GM18499 (cell line): Measurements from ENCODE around the gene MLANA.

Experiments used
- ATAC-seq: cut with Tn5 transposase; IDR thresholded peaks from one replicate; pipeline ENCODE4 v1.9.1; 2021; ENCODE audit warnings: moderate number of reproducible peaks; ENCODE audit not compliant: insufficient read depth, unreplicated experiment

Gene MLANA, protein sequence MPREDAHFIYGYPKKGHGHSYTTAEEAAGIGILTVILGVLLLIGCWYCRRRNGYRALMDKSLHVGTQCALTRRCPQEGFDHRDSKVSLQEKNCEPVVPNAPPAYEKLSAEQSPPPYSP

DNA sequence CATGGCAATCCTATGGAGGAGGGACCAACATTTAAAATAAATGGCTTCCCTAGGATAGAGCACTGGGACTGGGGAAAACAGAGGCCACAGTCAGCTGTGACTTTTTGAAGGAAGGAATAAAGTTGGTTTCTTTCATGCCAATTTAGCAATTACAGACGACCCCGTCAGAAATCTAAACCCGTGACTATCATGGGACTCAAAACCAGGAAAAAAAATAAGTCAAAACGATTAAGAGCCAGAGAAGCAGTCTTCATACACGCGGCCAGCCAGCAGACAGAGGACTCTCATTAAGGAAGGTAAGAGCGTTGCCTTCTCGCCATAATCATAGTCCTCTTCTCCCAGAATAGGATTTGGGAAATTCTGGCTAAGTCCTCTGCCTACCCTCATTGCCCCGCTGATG lies at the start of gene MLANA:
TSS of gene MLANA (plus strand) at position 249 of the 400 bp plus-strand sequence. CDS start 1,586 bp downstream, outside the sequence.
- ATAC-seq, result no peak

DNA sequence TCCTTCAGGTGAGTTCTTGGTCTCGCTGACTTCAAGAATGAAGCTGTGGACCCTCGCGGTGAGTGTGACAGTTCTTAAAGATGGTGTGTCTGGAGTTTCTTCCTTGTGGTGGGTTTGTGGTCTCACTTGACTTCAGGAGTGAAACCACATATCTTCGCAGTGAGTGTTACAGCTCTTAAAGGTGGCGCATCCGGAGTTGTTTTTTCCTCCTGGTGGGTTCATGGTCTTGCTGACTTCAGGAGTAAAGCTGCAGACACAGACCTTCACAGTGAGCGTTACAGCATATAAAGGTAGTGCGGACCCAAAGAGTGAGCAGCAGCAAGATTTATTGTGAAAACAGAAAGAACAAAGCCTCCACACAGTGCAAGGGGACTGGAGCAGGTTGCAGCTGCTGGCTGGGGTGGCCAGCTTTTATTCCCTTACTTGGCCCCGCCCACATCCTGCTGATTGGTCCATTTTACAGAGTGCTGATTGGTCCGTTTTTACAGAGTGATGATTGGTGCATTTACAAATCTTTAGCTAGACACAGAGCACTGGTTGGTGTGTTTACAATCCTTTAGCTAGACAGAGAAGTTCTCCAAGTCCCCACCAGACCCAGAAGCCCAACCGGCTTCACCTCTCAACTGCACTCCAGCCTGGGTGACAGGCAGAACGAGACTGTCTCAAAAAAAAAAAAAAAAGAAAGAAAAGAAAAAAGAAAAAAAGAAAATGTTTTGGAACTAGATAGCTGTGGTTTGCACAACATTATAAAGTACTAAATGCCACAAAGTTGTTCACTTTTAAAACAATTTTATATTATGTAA lies 48.7 kb upstream of the MLANA start:
- no peak for ATAC-seq

DNA sequence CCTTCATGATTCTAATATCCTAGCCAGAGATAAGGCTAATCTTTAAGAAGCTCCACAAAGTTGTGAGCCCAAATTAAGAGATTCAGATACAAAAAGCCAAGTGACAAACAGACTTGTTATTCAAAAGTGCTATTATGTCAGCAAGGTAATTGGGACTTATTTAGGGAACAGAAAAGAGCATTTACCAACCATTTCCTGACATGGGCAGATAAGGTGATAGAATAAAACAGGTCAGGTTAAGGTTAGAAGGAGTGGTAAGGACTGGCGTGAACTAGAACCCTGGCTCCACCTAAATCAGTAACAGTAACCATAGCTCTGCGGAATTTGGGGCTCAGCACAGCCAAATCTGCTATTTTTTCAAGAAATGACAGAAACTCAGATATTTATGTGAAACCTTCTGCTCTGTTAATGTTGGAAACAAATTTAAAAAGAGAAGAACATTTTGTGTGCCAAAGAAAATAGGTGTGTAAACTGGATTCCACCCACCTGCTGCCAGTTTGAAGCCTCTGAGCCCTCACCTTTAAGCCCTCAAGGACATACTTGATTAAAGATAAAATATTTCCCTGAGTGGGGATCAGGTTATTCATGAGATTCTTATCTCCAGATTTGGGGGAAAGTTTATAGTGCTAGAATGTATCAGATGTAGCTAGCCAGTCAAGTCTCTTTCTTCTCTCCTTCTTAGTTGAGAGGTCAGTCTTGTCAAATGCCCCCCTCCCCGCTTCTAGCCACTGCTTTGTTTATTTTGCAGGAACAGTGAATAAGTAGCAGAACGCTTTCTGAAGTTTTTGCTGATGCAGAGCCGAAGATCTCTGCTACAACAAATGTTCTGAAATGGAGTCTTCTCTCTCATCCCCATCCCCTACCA lies 47.5 kb upstream of the MLANA start:
- ATAC-seq, result no peak

DNA sequence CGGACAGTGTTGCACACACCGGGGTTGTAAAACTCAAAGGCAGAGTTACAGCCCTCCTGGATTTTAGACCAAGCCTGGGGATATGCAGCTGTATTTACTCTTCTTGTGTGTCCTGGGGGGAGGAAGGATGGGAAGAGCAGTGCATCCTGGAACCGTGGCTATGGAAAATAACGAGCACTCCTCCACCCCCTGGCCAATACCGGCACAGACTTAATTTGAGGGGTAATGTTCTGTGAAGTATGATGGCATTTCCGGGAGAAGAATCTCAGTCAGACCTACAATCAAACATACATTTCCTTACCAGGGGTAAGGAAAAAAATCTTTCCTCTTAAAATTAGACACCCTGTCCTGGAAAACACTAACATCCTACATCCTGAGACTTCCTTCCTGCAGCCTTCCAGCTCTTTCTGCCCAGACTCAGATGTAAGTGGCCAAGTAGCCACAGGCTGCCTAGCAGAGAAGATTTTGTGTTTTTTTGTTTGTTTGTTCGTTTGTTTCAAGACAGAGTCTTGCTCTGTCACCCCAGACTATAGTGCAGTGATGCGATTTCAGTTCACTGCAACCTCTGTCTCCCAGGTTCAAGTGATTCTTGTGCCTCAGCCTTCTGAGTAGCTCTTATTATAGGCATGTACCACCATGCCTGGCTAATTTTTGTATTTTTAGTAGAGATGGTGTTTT lies 46.8 kb upstream of the MLANA start:
- no peak for ATAC-seq

DNA sequence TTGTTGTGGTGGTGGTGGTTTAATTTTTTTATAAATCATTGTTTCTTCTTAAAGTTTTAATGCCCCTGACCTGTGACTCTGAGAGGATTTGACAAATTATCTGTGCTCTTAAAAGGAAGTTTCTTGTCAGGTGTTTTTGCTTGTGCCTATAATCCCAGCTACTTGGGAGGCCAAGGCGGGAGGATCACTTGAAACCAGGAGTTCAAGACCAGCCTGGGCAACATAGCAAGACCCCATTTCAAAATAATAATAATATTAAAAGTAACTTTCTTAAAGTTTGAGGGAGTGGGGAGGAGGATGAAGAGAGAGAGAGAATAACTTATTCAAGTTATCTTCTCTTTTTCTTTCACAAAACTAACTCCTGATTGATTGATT lies 45.5 kb upstream of the MLANA start:
- ATAC-seq, result no peak

DNA sequence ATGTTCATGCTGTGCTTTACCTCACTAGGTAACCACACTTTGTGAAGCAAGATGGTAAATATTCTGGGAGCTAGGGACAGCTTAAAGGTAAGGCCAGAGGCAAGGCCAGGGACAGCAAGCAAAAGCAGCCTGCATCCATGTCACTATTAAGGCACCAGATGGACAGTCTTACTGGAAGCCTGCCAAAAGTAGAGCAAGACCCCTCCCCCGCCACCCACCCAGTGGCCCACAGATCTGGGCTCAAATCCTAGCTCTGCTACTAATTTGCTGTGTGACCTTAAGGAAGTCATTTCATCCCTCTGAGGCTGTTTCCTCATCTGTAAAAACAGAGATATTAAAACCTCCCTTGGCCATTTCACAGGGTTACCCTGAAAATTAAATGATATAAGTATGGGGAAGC lies 44.6 kb upstream of the MLANA start:
- no peak for ATAC-seq

DNA sequence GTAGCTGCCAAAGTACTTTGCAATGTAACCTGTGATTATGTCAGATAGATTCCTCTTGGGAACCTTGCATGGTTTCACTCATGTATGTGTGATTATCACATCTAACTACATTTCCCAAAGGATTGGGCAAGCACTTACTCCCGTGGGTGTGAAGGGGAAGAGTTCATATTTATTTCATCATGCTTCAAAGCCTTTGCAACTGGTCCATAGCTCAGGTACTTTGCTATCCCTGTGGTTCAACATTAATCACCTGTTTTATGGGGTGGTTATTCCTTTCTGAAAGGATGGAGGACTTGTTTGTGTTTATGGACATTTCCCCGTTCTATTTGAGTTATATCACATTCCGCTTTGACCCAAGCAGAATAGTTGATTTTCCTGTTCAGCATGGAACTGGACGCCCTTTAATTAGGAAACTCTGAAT lies 44.2 kb upstream of the MLANA start:
- no peak for ATAC-seq

DNA sequence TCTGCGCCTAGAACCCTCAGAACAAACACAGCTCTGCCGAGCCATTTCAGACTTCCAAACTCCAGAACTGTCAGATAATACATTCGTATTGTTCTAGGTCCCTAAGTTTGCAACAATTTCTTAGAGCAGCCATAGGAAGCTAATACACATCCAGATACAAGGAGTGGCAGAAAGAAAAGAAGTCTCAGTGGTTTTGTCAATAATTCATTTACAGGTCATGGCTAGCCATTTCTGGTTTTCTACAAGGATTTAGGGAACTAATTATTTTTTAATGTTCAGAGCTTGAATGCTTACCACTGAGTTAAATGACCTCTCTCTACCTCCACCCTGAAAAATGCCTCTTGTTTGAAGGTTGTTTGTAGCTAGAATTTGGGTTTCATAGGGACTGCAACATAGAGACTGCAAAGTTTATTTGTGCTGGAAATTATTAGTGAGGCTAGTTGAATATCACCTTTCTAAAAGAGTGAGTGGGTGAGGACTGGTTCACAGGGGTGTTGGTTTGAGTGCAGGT lies 42.3 kb upstream of the MLANA start:
- ATAC-seq, result no peak

DNA sequence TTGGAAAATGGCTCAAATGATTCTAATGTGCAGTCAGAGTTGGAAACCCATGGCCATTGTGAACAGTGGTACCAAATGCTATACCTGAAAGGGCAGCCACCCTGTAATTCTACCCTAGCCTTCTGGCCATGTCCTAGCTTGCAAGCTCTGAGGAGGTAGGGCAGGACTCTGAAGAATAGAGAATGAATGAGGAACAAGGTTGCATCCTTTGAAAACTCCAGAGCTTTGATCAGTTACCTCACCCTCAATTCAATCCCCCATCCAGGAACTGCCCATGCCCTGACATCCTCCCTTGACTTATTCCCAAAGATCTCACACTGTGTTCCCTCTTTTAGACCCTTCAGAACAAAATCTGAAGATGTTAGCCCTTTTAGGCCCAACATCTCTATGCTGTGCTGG lies 40.0 kb upstream of the MLANA start:
- ATAC-seq, result no peak

DNA sequence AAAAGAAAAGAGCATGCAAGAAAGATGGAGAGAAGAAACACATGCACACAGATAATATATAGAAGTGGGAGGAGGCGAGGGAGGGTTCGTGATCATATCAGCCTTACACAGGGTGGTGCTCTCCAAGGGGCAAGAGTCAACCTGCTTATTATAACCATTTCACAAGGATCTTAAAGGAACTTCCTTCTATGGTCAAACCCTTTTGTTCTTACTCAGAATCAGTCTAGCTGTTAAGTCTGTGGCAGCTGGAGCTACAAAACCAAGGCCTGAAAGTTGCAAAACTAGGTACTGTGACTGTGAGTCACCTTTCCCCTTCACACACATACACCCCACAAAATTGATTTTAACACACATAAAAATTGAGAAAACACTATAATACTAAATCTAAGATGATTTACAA lies 39.2 kb upstream of the MLANA start:
- ATAC-seq, result peak; percentile 91

DNA sequence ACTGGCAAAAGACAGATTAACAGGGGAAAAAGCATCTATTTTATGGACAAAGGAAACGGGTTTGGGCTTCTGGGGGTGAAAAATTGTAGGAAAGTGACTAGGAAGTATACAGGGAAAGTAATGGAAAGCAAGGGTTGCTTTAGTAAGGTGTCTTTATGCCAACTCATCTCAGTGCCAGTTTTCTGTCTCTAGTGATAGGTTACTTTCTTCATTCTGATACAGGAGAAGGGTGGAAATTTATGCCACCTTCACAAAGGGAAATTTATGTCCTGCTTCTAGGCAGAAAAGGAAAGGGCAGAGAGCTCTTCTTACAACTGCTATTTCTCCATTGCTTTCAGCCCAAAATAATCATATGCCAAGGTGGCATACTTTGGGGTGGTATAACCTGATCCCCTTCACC lies 37.7 kb upstream of the MLANA start:
- ATAC-seq, result no peak

DNA sequence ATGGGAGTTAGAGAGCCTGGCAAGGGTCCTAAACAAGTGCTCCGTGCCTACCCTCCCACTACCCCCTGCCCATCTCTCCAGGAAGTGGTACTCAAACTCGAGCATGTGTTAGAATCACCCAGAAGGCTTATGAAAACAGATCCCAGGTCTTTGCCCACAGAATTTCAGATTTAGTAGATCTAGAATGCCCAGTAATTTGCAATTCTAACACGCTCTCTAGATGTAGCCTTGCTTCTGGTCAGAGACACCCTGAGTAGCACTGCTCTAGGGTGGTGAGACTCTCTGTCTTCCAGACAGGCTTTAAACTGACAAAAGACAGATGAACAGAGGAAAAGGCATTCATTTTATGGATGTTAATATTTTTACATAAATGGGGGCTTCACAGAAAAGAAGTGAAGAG lies 37.1 kb upstream of the MLANA start:
- ATAC-seq, result no peak

DNA sequence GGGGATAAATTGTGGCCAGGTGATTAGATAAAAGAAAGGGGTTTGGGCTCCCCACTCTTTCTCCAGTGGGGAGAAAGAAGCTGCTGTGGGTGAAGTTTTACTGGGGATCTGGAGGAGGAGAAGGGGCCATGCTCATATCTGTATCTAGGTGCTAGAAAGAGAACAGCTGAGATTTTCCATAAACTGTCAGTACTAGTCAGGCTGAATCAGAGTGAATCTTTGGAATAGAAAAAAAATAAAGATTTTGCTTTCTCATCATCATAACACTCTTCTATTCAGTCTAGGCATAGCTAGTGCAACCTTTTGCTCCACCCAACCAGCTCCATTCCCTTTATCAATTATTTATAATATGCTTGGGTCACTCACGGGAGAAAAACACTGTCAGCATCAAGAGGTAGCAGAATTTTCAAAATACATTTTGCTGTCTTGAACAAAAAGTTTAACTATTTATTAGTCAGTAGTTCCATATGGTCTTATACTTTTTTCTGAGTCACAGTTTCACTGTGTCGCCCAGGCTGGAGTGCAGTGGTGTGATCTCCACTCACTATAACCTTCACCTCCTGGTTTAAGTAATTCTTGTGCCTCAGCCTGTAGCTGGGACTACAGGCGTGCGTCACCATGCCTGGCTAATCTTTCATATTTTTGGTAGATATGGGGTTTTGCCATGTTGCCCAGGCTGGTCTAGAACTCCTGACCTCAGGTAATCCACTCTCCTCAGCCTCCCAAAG lies 36.5 kb upstream of the MLANA start:
- ATAC-seq, result no peak

DNA sequence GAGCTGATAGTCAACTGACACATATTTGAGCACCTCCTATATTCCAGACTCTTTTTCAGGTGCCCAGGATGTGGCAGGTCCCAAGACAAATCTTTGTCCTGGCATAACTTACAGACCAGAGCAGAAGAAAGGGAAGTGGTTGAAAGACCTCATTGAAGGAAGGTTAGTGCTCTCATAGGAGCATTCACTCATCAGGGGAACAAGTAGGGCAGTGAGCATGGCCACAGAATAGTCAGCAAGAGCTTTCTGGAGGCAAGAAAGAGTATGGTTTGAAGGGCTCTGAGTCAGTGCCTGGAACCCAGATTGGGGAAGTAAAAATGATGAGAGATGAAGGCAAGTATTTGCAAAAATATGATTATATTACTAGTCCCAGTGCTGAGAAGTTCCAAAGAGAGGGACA lies 32.8 kb upstream of the MLANA start:
- ATAC-seq, result no peak

DNA sequence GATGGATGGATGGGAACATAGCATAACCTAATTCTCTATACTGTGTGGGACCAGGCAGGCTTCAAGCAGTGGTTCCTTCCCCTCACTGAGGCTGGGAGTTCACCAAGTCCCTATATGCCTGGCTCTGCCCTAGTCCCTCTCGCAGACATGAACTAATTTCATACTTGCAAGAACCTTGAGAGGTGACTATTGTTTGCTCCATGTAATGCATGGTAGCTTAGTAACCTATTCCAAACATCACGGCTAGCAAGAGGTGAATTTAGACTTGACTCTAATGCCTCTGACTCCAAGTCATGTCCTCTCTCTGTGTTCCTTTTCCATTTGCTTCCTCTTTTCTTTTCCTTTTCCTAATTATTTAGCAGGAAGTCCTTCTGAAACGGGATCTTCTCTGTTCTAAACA lies 31.9 kb upstream of the MLANA start:
- ATAC-seq, result no peak

DNA sequence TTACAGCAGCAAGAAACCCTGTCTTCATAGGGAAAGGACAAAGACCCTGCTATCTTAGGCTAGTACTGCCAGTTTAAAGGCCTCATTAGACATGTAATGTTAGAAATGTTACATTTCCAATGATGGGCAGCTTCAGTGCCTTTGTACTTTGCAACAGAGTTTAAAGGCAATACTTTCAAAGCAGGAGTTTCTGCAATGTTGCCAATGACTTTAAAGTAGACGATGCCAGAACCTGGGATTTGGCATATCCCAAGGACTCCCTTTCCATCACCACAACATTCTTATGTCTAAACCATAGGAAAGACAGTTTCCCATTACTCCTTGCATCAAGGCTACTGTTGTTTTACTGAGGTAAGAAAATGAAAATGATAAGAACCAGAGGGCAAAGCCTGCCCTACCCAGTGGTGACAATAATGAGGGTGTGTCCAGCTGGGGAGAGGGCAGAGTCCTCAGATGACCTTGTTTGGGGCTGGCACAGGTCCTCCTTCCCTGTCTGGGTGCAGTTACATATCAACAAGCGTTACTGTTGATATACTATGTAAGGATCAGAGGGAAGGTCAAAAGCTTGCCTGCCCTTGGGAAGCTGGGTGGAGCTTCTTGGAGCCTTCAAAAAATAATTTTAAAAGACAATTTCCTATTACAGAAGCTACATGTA lies 27.5 kb upstream of the MLANA start:
- no peak for ATAC-seq

DNA sequence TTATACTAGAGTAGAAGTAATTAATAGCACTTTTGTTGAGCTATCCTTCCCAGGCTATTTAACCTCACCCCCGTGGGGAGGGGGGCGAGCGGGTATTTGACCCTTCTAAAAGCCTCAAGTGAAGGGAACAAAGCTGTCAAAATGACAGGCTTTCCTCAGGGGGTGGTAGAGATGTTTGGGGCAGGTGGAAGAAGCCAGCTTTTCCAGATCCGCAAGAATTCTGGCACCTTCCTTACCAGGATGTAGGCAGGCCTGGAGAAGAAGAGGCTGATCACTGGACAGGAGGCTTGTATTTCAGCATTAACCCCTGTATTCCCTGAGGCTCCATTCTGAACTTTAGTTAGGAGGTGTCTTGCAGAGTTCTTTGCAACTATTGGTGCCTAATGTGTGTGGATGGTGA lies 26.2 kb upstream of the MLANA start:
- no peak for ATAC-seq

DNA sequence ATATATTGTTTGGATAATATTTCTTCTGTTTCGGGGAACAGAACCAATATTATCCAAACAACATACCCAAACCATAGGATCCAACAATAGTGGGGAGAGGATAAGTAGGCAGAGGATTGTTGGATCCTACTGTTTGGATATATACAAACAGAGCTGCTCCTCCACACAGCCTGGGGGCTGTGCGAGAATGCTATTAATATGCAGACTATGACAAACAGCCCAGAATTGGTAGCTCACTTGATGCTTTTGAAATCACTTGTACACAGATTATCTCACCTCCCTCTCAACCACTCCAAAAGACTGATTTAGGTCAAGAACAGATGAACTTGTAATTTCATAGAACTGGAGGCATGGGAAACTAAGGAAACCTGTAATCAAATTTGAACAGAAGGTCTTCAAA lies 24.4 kb upstream of the MLANA start:
- ATAC-seq, result no peak

DNA sequence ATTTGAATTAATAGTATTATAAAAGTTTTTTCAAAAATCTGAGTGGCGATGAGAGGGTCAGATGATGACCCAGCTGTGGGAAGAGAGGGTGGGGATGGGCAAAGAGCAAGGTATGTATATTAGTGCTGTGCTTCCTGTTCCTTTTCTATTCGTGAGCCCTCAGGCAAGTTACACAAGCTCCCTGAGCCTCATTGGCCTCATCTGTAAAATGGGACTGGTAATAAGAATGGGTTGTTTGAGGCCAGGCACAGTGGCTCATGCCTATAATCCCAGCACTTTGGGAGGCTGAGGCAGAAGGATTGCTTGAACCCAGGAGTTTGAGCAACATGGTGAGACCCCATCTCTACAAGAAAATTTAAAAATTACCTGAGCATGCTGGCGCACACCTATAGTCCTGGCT lies 24.0 kb upstream of the MLANA start:
- ATAC-seq, result no peak
